IMR-90 (cell line): Measurements from ENCODE around the gene ABI3BP. TPM values are rescaled to one million over a fixed set of nuclear protein-coding genes. Genes with fewer than 3 reads are reported as not detected.

Experiments
- ATAC-seq: fragments of 200-7000 bp; cut with Tn5 transposase; 2 replicates; pipeline ENCODE4 v1.9.1; 2020; ENCODE audit warnings: low read depth, mild to moderate bottlenecking, moderate library complexity
- BruUV-seq: library from RNA; stranded (reverse); fragments of 400-500 nt; replicated peaks from 2 replicates; lab custom pipeline; 2021; lab: Mats Ljungman, UMichigan
- CTCF ChIA-PET: fragments of 300-600 bp; formaldehyde crosslinking; extraction: SDS; loops from one replicate; lab custom pipeline; 2021; ENCODE audit warnings: antibody characterized with exemption; lab: Yijun Ruan, JAX
- POLR2A ChIA-PET: fragments of 300-600 bp; sonication (Branson Sonifier 250); formaldehyde crosslinking; loops from one replicate; lab custom pipeline; 2022; ENCODE audit warnings: antibody characterized with exemption; ENCODE audit not compliant: unreplicated experiment; lab: Charles Lee
- DNase-seq: peaks from one replicate; pipeline ENCODE4 v3.0.0; 2013
- H2AFZ ChIP-seq: replicated peaks from 2 replicates; pipeline ENCODE3; 2013; ENCODE audit warnings: low read length, mild to moderate bottlenecking; ENCODE audit not compliant: poor library complexity
- H2AK5ac ChIP-seq: 2 replicates; pipeline ENCODE4 v1.6.1; 2013; ENCODE audit warnings: low read depth, low read length, inconsistent platforms
- H2AK9ac ChIP-seq: replicated peaks from 2 replicates; pipeline ENCODE3; 2013; ENCODE audit warnings: mild to moderate bottlenecking, low read depth, low read length, moderate library complexity; ENCODE audit not compliant: poor library complexity
- H2BK120ac ChIP-seq: 2 replicates; pipeline ENCODE4 v1.6.1; 2013; ENCODE audit warnings: low read depth, low read length, inconsistent platforms
- H2BK15ac ChIP-seq: 3 replicates; pipeline ENCODE4 v1.6.1; 2013; ENCODE audit warnings: low read depth, low read length, inconsistent platforms
- H2BK20ac ChIP-seq: 2 replicates; pipeline ENCODE4 v1.6.1; 2013; ENCODE audit warnings: low read depth, mild to moderate bottlenecking, inconsistent platforms, low read length, moderate library complexity
- H2BK5ac ChIP-seq: 2 replicates; pipeline ENCODE4 v1.6.1; 2013; ENCODE audit warnings: mild to moderate bottlenecking, low read depth, low read length, inconsistent platforms; ENCODE audit not compliant: poor library complexity, severe bottlenecking
- H3K14ac ChIP-seq: replicated peaks from 2 replicates; pipeline ENCODE4 v1.6.1; 2013; ENCODE audit warnings: low read depth, low read length, inconsistent platforms
- H3K18ac ChIP-seq: 2 replicates; pipeline ENCODE4 v1.6.1; 2013; ENCODE audit warnings: low read depth, low read length, control low read depth
- H3K23ac ChIP-seq: 2 replicates; pipeline ENCODE4 v1.6.1; 2013; ENCODE audit warnings: low read depth, low read length, inconsistent platforms
- H3K27ac ChIP-seq: 2 replicates; pipeline ENCODE4 v1.5.1; 2013; ENCODE audit warnings: mild to moderate bottlenecking, control low read depth, low read length; ENCODE audit not compliant: insufficient read depth
- H3K27me3 ChIP-seq: 2 replicates; pipeline ENCODE4 v1.6.1; 2013; ENCODE audit warnings: low read length; ENCODE audit not compliant: control insufficient read depth, insufficient read depth
- H3K36me3 ChIP-seq: 2 replicates; pipeline ENCODE4 v1.6.1; 2013; ENCODE audit warnings: low read length, mixed read lengths; ENCODE audit not compliant: control insufficient read depth, insufficient read depth
- H3K4ac ChIP-seq: 2 replicates; pipeline ENCODE4 v1.6.1; 2013; ENCODE audit warnings: low read depth, low read length, inconsistent platforms
- H3K4me1 ChIP-seq: 2 replicates; pipeline ENCODE4 v1.6.1; 2013; ENCODE audit warnings: low read length, mixed read lengths; ENCODE audit not compliant: control insufficient read depth, insufficient read depth
- H3K4me2 ChIP-seq: 2 replicates; pipeline ENCODE4 v1.6.1; 2013; ENCODE audit warnings: low read depth, mild to moderate bottlenecking, control low read depth, low read length, moderate library complexity
- H3K4me3 ChIP-seq: 2 replicates; pipeline ENCODE4 v1.5.1; 2013; ENCODE audit warnings: low read depth, mild to moderate bottlenecking, control low read depth, low read length, moderate library complexity; ENCODE audit not compliant: insufficient read depth
- H3K56ac ChIP-seq: 2 replicates; pipeline ENCODE4 v1.6.1; 2013; ENCODE audit warnings: low read length, inconsistent platforms; ENCODE audit not compliant: insufficient read depth; ENCODE audit errors: extremely low read depth
- H3K79me1 ChIP-seq, 2 experiments: 2 replicates each; pipeline ENCODE4 v1.6.1; 2013; ENCODE audit warnings: low read length in 2 of 2, inconsistent platforms in 1 of 2, low read depth in 1 of 2
- H3K9ac ChIP-seq: 2 replicates; pipeline ENCODE4 v1.6.1; 2013; ENCODE audit warnings: low read depth, low read length, control low read depth
- H3K9me1 ChIP-seq: 2 replicates; pipeline ENCODE4 v1.6.1; 2013; ENCODE audit warnings: low read length, inconsistent platforms; ENCODE audit not compliant: insufficient read depth
- H3K9me3 ChIP-seq: 2 replicates; pipeline ENCODE4 v1.6.1; 2013; ENCODE audit warnings: low read length; ENCODE audit not compliant: control insufficient read depth, insufficient read depth
- H4K20me1 ChIP-seq: 2 replicates; pipeline ENCODE4 v1.6.1; 2013; ENCODE audit warnings: low read length, inconsistent platforms; ENCODE audit not compliant: insufficient read depth
- H4K5ac ChIP-seq: 2 replicates; pipeline ENCODE4 v1.6.1; 2013; ENCODE audit warnings: mild to moderate bottlenecking, low read depth, low read length, control low read depth
- H4K8ac ChIP-seq, 2 experiments: 2 replicates each; pipeline ENCODE4 v1.6.1; 2013; ENCODE audit warnings: low read depth in 2 of 2, low read length in 2 of 2, control low read depth in 1 of 2, inconsistent platforms in 1 of 2
- H4K91ac ChIP-seq: 2 replicates; pipeline ENCODE4 v1.6.1; 2013; ENCODE audit warnings: low read depth, low read length, inconsistent platforms; ENCODE audit not compliant: insufficient read depth
- BHLHE40 ChIP-seq: fragments of 150-350 bp; IDR thresholded peaks from 2 replicates; pipeline ENCODE4 v1.6.1; 2016; ENCODE audit warnings: mild to moderate bottlenecking, low read depth, low read length
- CEBPB ChIP-seq: IDR thresholded peaks from 2 replicates; pipeline ENCODE4 v1.6.1; 2012; ENCODE audit warnings: low read depth, low read length, improper control_type of control experiment
- CHD1 ChIP-seq: IDR thresholded peaks from 2 replicates; pipeline ENCODE4 v1.6.1; 2012; ENCODE audit warnings: low read depth, low read length, improper control_type of control experiment
- ELK1 ChIP-seq: fragments of 150-350 bp; IDR thresholded peaks from 2 replicates; pipeline ENCODE4 v1.6.1; 2016; ENCODE audit warnings: low read depth, mild to moderate bottlenecking, low read length, moderate library complexity, borderline replicate concordance
- FOS ChIP-seq: fragments of 150-350 bp; IDR thresholded peaks from 2 replicates; pipeline ENCODE4 v1.6.1; 2016; ENCODE audit warnings: low read depth, low read length
- MAFK ChIP-seq: IDR thresholded peaks from 2 replicates; pipeline ENCODE4 v1.6.1; 2012; ENCODE audit warnings: low read depth, low read length, improper control_type of control experiment
- MAZ ChIP-seq: IDR thresholded peaks from 2 replicates; pipeline ENCODE4 v1.6.1; 2012; ENCODE audit warnings: low read depth, mild to moderate bottlenecking, low read length, improper control_type of control experiment, moderate library complexity, borderline replicate concordance
- MXI1 ChIP-seq: IDR thresholded peaks from 2 replicates; pipeline ENCODE4 v1.6.1; 2012; ENCODE audit warnings: low read depth, mild to moderate bottlenecking, low read length, moderate library complexity, borderline replicate concordance
- NFE2L2 ChIP-seq: fragments of 150-350 bp; IDR thresholded peaks from 2 replicates; pipeline ENCODE4 v1.6.1; 2016; ENCODE audit warnings: low read depth, mild to moderate bottlenecking, low read length
- POLR2A ChIP-seq: IDR thresholded peaks from 2 replicates; pipeline ENCODE4 v1.6.1; 2012; ENCODE audit warnings: mild to moderate bottlenecking, low read depth, low read length
- RCOR1 ChIP-seq: IDR thresholded peaks from 2 replicates; pipeline ENCODE4 v1.6.1; 2012; ENCODE audit warnings: mild to moderate bottlenecking, low read length, improper control_type of control experiment; ENCODE audit not compliant: insufficient replicate concordance
- RFX5 ChIP-seq: IDR thresholded peaks from 2 replicates; pipeline ENCODE4 v1.8.0; 2012; ENCODE audit warnings: low read depth, mild to moderate bottlenecking, low read length, moderate library complexity
- SMC3 ChIP-seq: fragments of 150-350 bp; IDR thresholded peaks from 2 replicates; pipeline ENCODE4 v1.6.1; 2016; ENCODE audit warnings: low read depth, mild to moderate bottlenecking, antibody characterized with exemption, low read length, moderate library complexity
- USF2 ChIP-seq: fragments of 150-350 bp; IDR thresholded peaks from 2 replicates; pipeline ENCODE4 v1.6.1; 2017; ENCODE audit warnings: mild to moderate bottlenecking, antibody characterized with exemption, low read length, low read depth
- WGBS, 2 experiments: methylation state at CpG; one replicate each; pipeline versions ENCODE4 v1.1.5 to v1.1.7; 2013; ENCODE audit warnings: missing lambda C conversion rate in 2 of 2; ENCODE audit not compliant: insufficient read length in 1 of 2; ENCODE audit errors: extremely low coverage in 2 of 2; 5-methylcytosine and 5-hydroxymethylcytosine counted together
- dilution Hi-C: fragments of 300-500 bp; cut with HindIII; formaldehyde crosslinking; loops from one replicate; pipeline ENCODE4 v1.14.3; 2018; ENCODE audit warnings: low sequenced_read_pairs; ENCODE audit not compliant: unreplicated experiment
- in situ Hi-C: fragments of 300-500 bp; cut with MboI; formaldehyde crosslinking; loops from 3 replicates; pipeline ENCODE4 v1.14.3; 2019; ENCODE audit warnings: low sequenced_read_pairs, inconsistent platforms, mixed read lengths
- intact Hi-C: fragments of 100-400 bp; cut with micrococcal nuclease; formaldehyde crosslinking; loops from 2 replicates; pipeline ENCODE4 v1.10.0; 2022
- polyA plus RNA-seq, 3 experiments: library from polyadenylated mRNA; depleted of rRNA; stranded (reverse); fragments of >200 nt; gene quantifications; 2 replicates each; pipeline ENCODE4 v1.2.3, GENCODE V29; 2012; ENCODE audit warnings: low replicate concordance in 1 of 3
- total RNA-seq: library from RNA; depleted of rRNA; stranded (reverse); fragments of >200 nt; gene quantifications from 2 replicates; pipeline ENCODE4 v1.2.3, GENCODE V29; 2012
- TF ChIP-seq, protein P1 (sequence below): conservative IDR thresholded peaks from 2 replicates; pipeline ENCODE4 v1.5.1; 2012; ENCODE audit warnings: mild to moderate bottlenecking, low read depth, low read length, improper control_type of control experiment

The ABI3BP gene
- total and polyA plus RNA-seq, 2 of the 4 experiments (the other 2 are of a cell fraction), result 3.0 to 26.7 TPM

- Histone ChIP-seq H3K4me2 (no peak overlapping the region), H3K9me1 (peaks cover 3% of the 10 kb centered on the region; the same call in 1 of the 2 replicates), H3K23ac (no peak overlapping the region), H4K8ac (no peak overlapping the region), H4K5ac (no peak overlapping the region), H2BK5ac (no peak overlapping the region), H2BK20ac (no peak overlapping the region), H4K91ac (no peak overlapping the region), H3K18ac (no peak overlapping the region), H3K4me3 (no peak overlapping the region), H3K56ac (no peak overlapping the region), H4K20me1 (no peaks in the 10 kb centered on the region), H2BK15ac (peak overlapping the region; percentile 12; the same call in 1 of the 3 replicates), H3K9ac (no peak overlapping the region), H3K79me1 (no peaks in the 10 kb centered on the region), H3K4me1 (peaks cover 7% of the 10 kb centered on the region), H3K9me3 (no peaks in the 10 kb centered on the region), H2AK5ac (peak overlapping the region; percentile 90; the same call in 1 of the 2 replicates), H3K27ac (no peak overlapping the region), H3K36me3 (no peaks in the 10 kb centered on the region), H3K4ac (no peak overlapping the region; the same call in 1 of the 2 replicates), H2AK9ac (no peak overlapping the region), H2AFZ (no peak overlapping the region), H3K14ac (no peak overlapping the region), H2BK120ac (no peak overlapping the region), H3K27me3 (peaks cover 1% of the 10 kb centered on the region; the same call in 1 of the 2 replicates)
- DNase-seq (no peak), ATAC-seq (no peak)
- BruUV-seq, result no TSS peak
- 100% methylated on average over 2 of the region's 6 CpGs; no CpG with 5 or more reads in 1 of the 2 experiments for WGBS, 2 experiments
- intact Hi-C loops, result loop anchor here (5.0 kb wide), 1 partner anchor 55 kb away; no protein-coding TSS in a partner anchor
- ChIA-PET POLR2A (no interaction called here), CTCF (no interaction called here)
- dilution Hi-C loops, result no loop called here
- in situ Hi-C loops, result no loop called here
- TF ChIP-seq MXI1 (no peak), SMC3 (no peak), BHLHE40 (no peak), FOS (no peak), CHD1 (no peak), MAZ (no peak), ELK1 (no peak), MAFK (no peak), RFX5 (no peak), RCOR1 (no peak), NFE2L2 (no peak), CEBPB (no peak), USF2 (no peak), POLR2A (no peak)
- TF ChIP-seq, protein P1, sequence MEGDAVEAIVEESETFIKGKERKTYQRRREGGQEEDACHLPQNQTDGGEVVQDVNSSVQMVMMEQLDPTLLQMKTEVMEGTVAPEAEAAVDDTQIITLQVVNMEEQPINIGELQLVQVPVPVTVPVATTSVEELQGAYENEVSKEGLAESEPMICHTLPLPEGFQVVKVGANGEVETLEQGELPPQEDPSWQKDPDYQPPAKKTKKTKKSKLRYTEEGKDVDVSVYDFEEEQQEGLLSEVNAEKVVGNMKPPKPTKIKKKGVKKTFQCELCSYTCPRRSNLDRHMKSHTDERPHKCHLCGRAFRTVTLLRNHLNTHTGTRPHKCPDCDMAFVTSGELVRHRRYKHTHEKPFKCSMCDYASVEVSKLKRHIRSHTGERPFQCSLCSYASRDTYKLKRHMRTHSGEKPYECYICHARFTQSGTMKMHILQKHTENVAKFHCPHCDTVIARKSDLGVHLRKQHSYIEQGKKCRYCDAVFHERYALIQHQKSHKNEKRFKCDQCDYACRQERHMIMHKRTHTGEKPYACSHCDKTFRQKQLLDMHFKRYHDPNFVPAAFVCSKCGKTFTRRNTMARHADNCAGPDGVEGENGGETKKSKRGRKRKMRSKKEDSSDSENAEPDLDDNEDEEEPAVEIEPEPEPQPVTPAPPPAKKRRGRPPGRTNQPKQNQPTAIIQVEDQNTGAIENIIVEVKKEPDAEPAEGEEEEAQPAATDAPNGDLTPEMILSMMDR, result no peak
Measured at GRCh38 chr3:100811779-100812507, 181.3 kb downstream of the ABI3BP start.
